Mammary epithelial cell (primary cell): ENCODE results near the gene SRGAP2B.
"Not testable (repeated sequence)": the region's sequence is repeated elsewhere in the genome, so short reads cannot be mapped to it uniquely, and the experiment has no call there.

Source experiments
- EZH2 ChIP-seq: IDR thresholded peaks from 2 replicates; pipeline ENCODE4 v1.6.1; 2012; ENCODE audit warnings: low read length, inconsistent platforms, borderline replicate concordance
- TF ChIP-seq, protein P1 (sequence below), 2 donors: IDR thresholded peaks in 1 of 2; conservative IDR thresholded peaks in 1 of 2; 2 replicates each; pipeline ENCODE4 v1.5.1; 2011 to 2012; ENCODE audit warnings: inconsistent platforms in 2 of 2, low read length in 2 of 2, mild to moderate bottlenecking in 2 of 2, control low read depth in 1 of 2, low read depth in 1 of 2; ENCODE audit not compliant: insufficient read depth in 1 of 2; ENCODE audit errors: extremely low read depth in 1 of 2

DNA sequence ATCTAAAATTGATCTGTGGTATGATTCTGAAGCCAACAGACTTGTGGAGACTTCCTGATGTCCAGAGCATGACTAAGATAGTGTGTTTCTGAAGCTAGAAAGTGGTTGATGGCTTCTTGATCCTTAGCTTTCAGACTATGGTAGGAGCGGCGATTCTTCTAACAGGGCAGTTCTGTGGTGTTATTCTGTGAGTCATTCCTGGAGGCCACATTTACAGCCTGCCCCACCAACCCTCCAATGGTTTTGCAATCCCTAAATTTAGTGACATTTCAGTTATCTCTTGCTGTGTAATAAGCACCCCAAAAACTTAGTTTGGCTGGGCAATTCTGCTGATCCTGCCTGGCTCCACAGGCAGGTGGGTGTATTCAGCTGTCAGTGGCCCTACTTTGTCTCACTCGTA lies 24.7 kb upstream of the SRGAP2B start:
- TF ChIP-seq, protein P1, sequence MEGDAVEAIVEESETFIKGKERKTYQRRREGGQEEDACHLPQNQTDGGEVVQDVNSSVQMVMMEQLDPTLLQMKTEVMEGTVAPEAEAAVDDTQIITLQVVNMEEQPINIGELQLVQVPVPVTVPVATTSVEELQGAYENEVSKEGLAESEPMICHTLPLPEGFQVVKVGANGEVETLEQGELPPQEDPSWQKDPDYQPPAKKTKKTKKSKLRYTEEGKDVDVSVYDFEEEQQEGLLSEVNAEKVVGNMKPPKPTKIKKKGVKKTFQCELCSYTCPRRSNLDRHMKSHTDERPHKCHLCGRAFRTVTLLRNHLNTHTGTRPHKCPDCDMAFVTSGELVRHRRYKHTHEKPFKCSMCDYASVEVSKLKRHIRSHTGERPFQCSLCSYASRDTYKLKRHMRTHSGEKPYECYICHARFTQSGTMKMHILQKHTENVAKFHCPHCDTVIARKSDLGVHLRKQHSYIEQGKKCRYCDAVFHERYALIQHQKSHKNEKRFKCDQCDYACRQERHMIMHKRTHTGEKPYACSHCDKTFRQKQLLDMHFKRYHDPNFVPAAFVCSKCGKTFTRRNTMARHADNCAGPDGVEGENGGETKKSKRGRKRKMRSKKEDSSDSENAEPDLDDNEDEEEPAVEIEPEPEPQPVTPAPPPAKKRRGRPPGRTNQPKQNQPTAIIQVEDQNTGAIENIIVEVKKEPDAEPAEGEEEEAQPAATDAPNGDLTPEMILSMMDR (conservative IDR thresholded peaks at IDR 0.05 in 1 of 2, IDR thresholded peaks at IDR 0.05 in 1 of 2; ENCODE audit: extremely low read depth in 1 of 2, insufficient read depth in 1 of 2, low read depth in 1 of 2, low read length in 2 of 2), result not testable (repeated sequence)
- not testable (repeated sequence) for TF ChIP-seq EZH2
